ENCODE data around the gene MAP7D2. TPM values are rescaled to one million over a fixed set of nuclear protein-coding genes. Genes with fewer than 3 reads are reported as not detected.
A peak's percentile ranks its signal among the peaks of the same experiment; 100 is the strongest.
"Not testable (repeated sequence)": the region's sequence is repeated elsewhere in the genome, so short reads cannot be mapped to it uniquely, and the experiment has no call there.

MAP7D2 gene
- total and polyA plus RNA-seq, 4 experiments from 2014 or later, result 0.14 to 0.17 TPM; not detected in 2

DNA sequence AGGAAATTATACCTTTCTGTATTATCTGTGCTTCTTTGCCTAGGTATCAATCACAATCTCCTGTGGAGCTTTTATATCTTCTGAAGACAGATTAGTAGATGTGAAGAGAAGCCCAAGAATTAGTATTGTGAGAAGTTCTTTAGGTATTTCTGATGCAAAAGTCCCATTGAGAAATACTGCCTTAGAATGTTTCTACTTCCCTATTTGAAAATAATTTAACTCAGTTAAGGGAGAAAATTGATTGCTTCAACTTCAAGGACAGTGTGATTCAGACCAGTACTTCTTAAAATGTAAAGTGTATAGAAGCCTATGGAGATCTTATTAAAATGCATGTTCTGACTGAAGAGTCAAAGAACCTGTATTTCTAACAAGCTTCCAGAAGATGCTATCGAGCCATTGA, 16.0 kb upstream of the MAP7D2 start:
- Mint-ChIP-seq H3K27me3 (no peaks in the 10 kb centered on the region), H3K27ac (peak overlapping the region in 4 of 7 donors; percentile 10 to 42 (median 20)), H3K36me3 (peaks cover 42 to 44% of the 10 kb centered on the region in 2 donors), H3K9me3 (no peaks in the 10 kb centered on the region), H3K4me3 (no peak overlapping the region), H3K4me1 (peaks cover 9 to 31% (median 22%) of the 10 kb centered on the region in 4 donors)
- no peak for DNase-seq
- H3K4me3 ChIP-seq (ENCODE audit: low read length in 2 of 2), result no peak overlapping the region
- intact Hi-C loops (cut with micrococcal nuclease), result loop anchor here (10.0 kb wide), 1 partner anchor 1708 kb away; the partner anchor contains the start of gene CDKL5
- peaks cover 14% of the 10 kb centered on the region for H3K36me3 ChIP-seq (ENCODE audit: insufficient read depth, low read length)
- POLR2A ChIA-PET (ENCODE audit: partially characterized antibody), result no interaction called here
- CTCF ChIA-PET (ENCODE audit: partially characterized antibody), result no interaction called here
- H3K27me3 ChIP-seq (ENCODE audit: insufficient read depth, low read length), result no peaks in the 10 kb centered on the region
- H3K27ac ChIP-seq (ENCODE audit: low read depth, low read length), result no peak overlapping the region
- H3K4me1 ChIP-seq (ENCODE audit: insufficient read depth, low read length), result peaks cover 3% of the 10 kb centered on the region
- H3K9me3 ChIP-seq (ENCODE audit: control insufficient read depth in 1 of 2, low read length in 2 of 2), result no peaks in the 10 kb centered on the region

DNA sequence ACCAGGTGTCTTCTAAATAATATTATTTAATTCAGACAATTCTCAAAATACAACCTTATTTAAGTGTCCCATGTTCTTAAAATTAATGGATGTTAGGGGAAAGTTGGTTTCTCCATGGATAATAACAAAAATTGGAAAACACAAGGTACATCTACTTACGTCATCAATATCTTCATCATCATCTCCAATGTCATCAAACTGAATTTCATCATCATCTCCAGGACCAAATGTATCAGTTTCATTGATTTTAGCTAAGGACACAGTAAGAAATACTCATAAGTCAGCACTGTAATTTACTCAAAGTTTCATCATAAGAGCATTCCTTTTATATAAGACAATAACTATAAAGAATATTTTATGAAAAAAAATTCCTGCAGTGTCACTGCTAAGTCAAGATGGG, 13.7 kb upstream of the MAP7D2 start:
- no peak for DNase-seq
- Mint-ChIP-seq H3K4me3 (no peak overlapping the region), H3K9me3 (no peaks in the 10 kb centered on the region), H3K27ac (peak overlapping the region in 4 of 7 donors; percentile 18 to 79 (median 53)), H3K4me1 (peaks cover 0 to 15% (median 5%) of the 10 kb centered on the region in 4 donors), H3K27me3 (no peaks in the 10 kb centered on the region), H3K36me3 (peaks cover 23 to 31% of the 10 kb centered on the region in 2 donors)
- Histone ChIP-seq H3K27me3 (ENCODE audit: insufficient read depth, low read length) (no peaks in the 10 kb centered on the region), H3K4me1 (ENCODE audit: insufficient read depth, low read length) (no peaks in the 10 kb centered on the region), H3K36me3 (ENCODE audit: insufficient read depth, low read length) (peaks cover 14% of the 10 kb centered on the region), H3K4me3 (ENCODE audit: low read length in 2 of 2) (no peak overlapping the region), H3K27ac (ENCODE audit: low read depth, low read length) (no peak overlapping the region), H3K9me3 (ENCODE audit: control insufficient read depth in 1 of 2, low read length in 2 of 2) (no peaks in the 10 kb centered on the region)
- CTCF ChIA-PET (ENCODE audit: partially characterized antibody), result interaction anchor here (0.7 to 1.5 kb wide), 2 partner anchors 12 to 225 kb away, joined by 3 to 4 read pairs; no protein-coding TSS in a partner anchor
- intact Hi-C loops (cut with micrococcal nuclease), result loop anchor here (10.0 kb wide), 1 partner anchor 1706 kb away; the partner anchor contains the start of gene CDKL5
- POLR2A ChIA-PET (ENCODE audit: partially characterized antibody), result no interaction called here

DNA sequence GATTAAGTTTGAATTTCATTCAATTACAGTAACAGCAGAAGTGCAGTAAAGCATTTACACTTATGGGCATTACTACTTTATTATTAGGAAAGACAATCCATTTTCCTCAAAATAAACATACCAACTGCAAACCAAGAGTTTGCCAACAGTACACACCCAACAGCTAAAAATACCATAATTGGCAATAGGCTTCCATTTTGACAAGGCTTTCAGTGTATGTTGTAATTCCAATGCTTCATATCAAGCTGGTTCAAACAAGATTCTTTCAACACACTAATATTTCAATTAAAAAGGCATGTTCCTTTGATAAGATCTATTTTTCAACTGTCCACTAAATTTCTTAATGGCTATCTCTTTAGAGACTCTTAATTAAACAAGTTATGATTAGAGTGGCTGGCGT, 12.8 kb upstream of the MAP7D2 start:
- no peaks in the 10 kb centered on the region for H3K9me3 Mint-ChIP-seq
- Histone ChIP-seq H3K27me3 (ENCODE audit: insufficient read depth, low read length) (no peaks in the 10 kb centered on the region), H3K9me3 (ENCODE audit: control insufficient read depth in 1 of 2, low read length in 2 of 2) (no peaks in the 10 kb centered on the region), H3K27ac (ENCODE audit: low read depth, low read length) (no peak overlapping the region), H3K4me1 (ENCODE audit: insufficient read depth, low read length) (no peaks in the 10 kb centered on the region), H3K36me3 (ENCODE audit: insufficient read depth, low read length) (peaks cover 11% of the 10 kb centered on the region), H3K4me3 (ENCODE audit: low read length in 2 of 2) (no peak overlapping the region)
- intact Hi-C loops (cut with micrococcal nuclease), result loop anchor here (10.0 kb wide), 1 partner anchor 755 kb away; no protein-coding TSS in a partner anchor
- DNase-seq, result no peak
- no peaks in the 10 kb centered on the region for H3K27me3 Mint-ChIP-seq
- H3K27ac Mint-ChIP-seq, result peak overlapping the region in 1 of 7 donors; percentile 13
- ChIA-PET POLR2A (ENCODE audit: partially characterized antibody) (no interaction called here), CTCF (ENCODE audit: partially characterized antibody) (interaction anchor here (0.7 to 1.5 kb wide), 3 partner anchors 8 to 224 kb away, joined by 3 to 4 read pairs (median 3); no protein-coding TSS in a partner anchor)
- peaks cover 29 to 31% of the 10 kb centered on the region in 2 donors for H3K36me3 Mint-ChIP-seq
- no peak overlapping the region for H3K4me3 Mint-ChIP-seq
- peaks cover 0 to 10% (median 3%) of the 10 kb centered on the region in 4 donors for H3K4me1 Mint-ChIP-seq

DNA sequence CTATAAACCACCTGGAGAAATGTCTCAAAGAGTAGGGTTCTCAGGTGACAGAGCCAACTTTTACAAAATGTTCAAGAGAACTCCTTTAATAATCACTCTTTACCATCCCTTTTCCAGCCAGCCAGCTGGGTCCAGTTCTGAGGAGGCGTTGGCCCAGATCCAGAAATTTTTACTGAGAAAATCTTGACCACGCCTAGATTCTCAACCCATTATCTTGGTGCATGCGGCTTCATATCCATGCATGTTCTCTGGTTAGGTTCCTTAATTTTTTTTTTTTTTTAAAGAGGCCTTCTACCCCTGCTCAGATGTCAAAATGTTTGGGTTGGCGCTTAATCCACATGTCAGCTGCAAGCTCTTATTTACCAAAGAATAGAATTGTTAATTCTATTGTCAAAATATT, 12.0 kb upstream of the MAP7D2 start:
- Mint-ChIP-seq H3K27ac (peak overlapping the region in 2 of 7 donors; percentile 68 to 88), H3K36me3 (peaks cover 27 to 28% of the 10 kb centered on the region in 2 donors), H3K27me3 (no peaks in the 10 kb centered on the region), H3K4me3 (no peak overlapping the region), H3K4me1 (peaks cover 0 to 10% (median 3%) of the 10 kb centered on the region in 4 donors), H3K9me3 (no peaks in the 10 kb centered on the region)
- intact Hi-C loops (cut with micrococcal nuclease), result loop anchor here (10.0 kb wide), 1 partner anchor 754 kb away; no protein-coding TSS in a partner anchor
- no peaks in the 10 kb centered on the region for H3K9me3 ChIP-seq (ENCODE audit: control insufficient read depth in 1 of 2, low read length in 2 of 2)
- peaks cover 11% of the 10 kb centered on the region for H3K36me3 ChIP-seq (ENCODE audit: insufficient read depth, low read length)
- H3K27ac ChIP-seq (ENCODE audit: low read depth, low read length), result no peak overlapping the region
- no peak for DNase-seq
- H3K4me3 ChIP-seq (ENCODE audit: low read length in 2 of 2), result no peak overlapping the region
- ChIA-PET POLR2A (ENCODE audit: partially characterized antibody) (no interaction called here), CTCF (ENCODE audit: partially characterized antibody) (interaction anchor here (1.0 kb wide), 1 partner anchor 224 kb away, joined by 5 read pairs; no protein-coding TSS in a partner anchor)
- no peaks in the 10 kb centered on the region for H3K27me3 ChIP-seq (ENCODE audit: insufficient read depth, low read length)
- H3K4me1 ChIP-seq (ENCODE audit: insufficient read depth, low read length), result no peaks in the 10 kb centered on the region

DNA sequence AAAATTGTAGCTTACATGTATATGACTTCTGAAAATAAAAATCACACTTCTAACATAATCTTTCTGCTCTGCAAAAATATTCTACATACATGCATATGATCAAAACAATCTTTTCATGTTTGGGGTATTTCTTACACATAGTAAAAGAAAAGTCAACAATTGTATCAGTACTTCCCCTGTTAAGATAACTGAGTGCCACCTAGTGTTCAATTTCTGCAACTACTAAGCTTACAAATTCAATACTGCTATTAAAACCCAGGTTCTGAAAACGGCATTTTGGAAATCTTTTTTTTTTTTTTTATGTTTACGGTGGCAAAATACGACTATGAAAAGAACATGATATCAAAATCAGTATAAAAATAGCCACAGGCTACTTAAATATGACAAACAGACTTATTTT, 10.7 kb upstream of the MAP7D2 start:
- peak in 3 of 5 donors; percentile 14 to 32 (median 25) for DNase-seq
- CTCF ChIA-PET (ENCODE audit: partially characterized antibody); POLR2A ChIA-PET (ENCODE audit: partially characterized antibody); H3K27me3 ChIP-seq (ENCODE audit: insufficient read depth, low read length); H3K4me1 Mint-ChIP-seq; H3K4me3 Mint-ChIP-seq; H3K36me3 ChIP-seq (ENCODE audit: insufficient read depth, low read length); H3K4me3 ChIP-seq (ENCODE audit: low read length in 2 of 2); H3K27ac ChIP-seq (ENCODE audit: low read depth, low read length); H3K27ac Mint-ChIP-seq; H3K9me3 Mint-ChIP-seq; H3K4me1 ChIP-seq (ENCODE audit: insufficient read depth, low read length); H3K27me3 Mint-ChIP-seq; H3K9me3 ChIP-seq (ENCODE audit: control insufficient read depth in 1 of 2, low read length in 2 of 2): not testable (repeated sequence)
- H3K36me3 Mint-ChIP-seq, result peaks cover 20 to 21% of the 10 kb centered on the region in 2 donors
- intact Hi-C loops (cut with micrococcal nuclease), result loop anchor here (10.0 kb wide), 1 partner anchor 753 kb away; no protein-coding TSS in a partner anchor

DNA sequence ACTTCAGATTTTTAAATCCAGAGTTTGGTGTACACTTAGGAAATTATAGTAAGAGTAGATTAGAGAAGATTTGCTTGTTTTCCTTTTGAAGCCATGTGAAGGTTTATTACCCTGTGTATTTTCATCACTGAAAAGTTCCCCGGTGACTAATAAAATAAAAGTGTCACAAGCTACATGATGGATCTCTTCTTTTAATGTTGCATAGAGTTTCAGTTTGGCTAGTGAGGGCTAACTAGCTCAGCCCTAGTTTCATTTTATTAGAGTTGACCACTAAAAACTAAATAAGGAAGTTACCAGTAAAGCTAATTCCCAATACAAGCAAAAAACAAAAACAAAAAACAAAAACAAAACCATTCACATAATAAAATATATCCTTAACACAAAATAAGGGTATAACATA, 10.1 kb upstream of the MAP7D2 start:
- H3K9me3 Mint-ChIP-seq; H3K4me1 ChIP-seq (ENCODE audit: insufficient read depth, low read length); H3K4me3 Mint-ChIP-seq; DNase-seq; H3K9me3 ChIP-seq (ENCODE audit: control insufficient read depth in 1 of 2, low read length in 2 of 2); H3K4me3 ChIP-seq (ENCODE audit: low read length in 2 of 2); H3K27ac Mint-ChIP-seq; H3K36me3 ChIP-seq (ENCODE audit: insufficient read depth, low read length); POLR2A ChIA-PET (ENCODE audit: partially characterized antibody); H3K4me1 Mint-ChIP-seq; CTCF ChIA-PET (ENCODE audit: partially characterized antibody); H3K27ac ChIP-seq (ENCODE audit: low read depth, low read length); H3K27me3 Mint-ChIP-seq; H3K27me3 ChIP-seq (ENCODE audit: insufficient read depth, low read length): not testable (repeated sequence)
- H3K36me3 Mint-ChIP-seq, result peaks cover 14 to 18% of the 10 kb centered on the region in 2 donors
- intact Hi-C loops (cut with micrococcal nuclease), result loop anchor here (10.0 kb wide), 1 partner anchor 752 kb away; no protein-coding TSS in a partner anchor

DNA sequence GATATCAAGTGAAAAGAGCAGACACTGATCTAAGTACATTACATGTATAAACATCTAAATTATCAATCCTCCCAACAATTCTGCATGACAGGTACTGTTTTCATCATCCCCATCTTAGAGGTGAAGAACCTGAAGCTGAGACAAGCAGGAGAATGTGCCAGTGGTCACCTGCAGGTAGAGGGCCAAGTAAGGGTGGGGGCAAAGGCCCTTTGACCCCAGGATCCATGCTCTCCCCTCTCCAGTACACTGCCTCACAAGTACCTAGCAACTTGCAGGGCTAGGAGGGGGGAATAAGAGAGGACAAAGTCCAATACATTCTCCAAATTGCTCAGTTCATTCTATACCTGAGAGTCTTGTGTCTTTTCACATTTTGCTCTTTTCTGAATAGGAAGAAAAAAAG, 8.3 kb upstream of the MAP7D2 start:
- Mint-ChIP-seq H3K27me3 (no peaks in the 10 kb centered on the region), H3K36me3 (peaks cover 8 to 11% of the 10 kb centered on the region in 2 donors), H3K4me3 (no peak overlapping the region), H3K4me1 (peaks cover 0 to 5% (median 0%) of the 10 kb centered on the region in 4 donors), H3K27ac (peak overlapping the region in 1 of 7 donors; percentile 47), H3K9me3 (no peaks in the 10 kb centered on the region)
- intact Hi-C loops (cut with micrococcal nuclease), result loop anchor here (5.0 to 10.0 kb wide), 2 partner anchors 218 to 750 kb away; no protein-coding TSS in a partner anchor
- ChIA-PET POLR2A (ENCODE audit: partially characterized antibody) (no interaction called here), CTCF (ENCODE audit: partially characterized antibody) (no interaction called here)
- H3K36me3 ChIP-seq (ENCODE audit: insufficient read depth, low read length), result no peaks in the 10 kb centered on the region
- no peak overlapping the region for H3K4me3 ChIP-seq (ENCODE audit: low read length in 2 of 2)
- H3K27me3 ChIP-seq (ENCODE audit: insufficient read depth, low read length), result no peaks in the 10 kb centered on the region
- no peaks in the 10 kb centered on the region for H3K9me3 ChIP-seq (ENCODE audit: control insufficient read depth in 1 of 2, low read length in 2 of 2)
- no peak for DNase-seq
- no peak overlapping the region for H3K27ac ChIP-seq (ENCODE audit: low read depth, low read length)
- no peaks in the 10 kb centered on the region for H3K4me1 ChIP-seq (ENCODE audit: insufficient read depth, low read length)

All from CD4-positive, alpha-beta memory T cell (primary cell).